ENCODE measurements around the gene NCEH1.
"Not testable (repeated sequence)": the region's sequence is repeated elsewhere in the genome, so short reads cannot be mapped to it uniquely, and the experiment has no call there.

NCEH1 gene

DNA sequence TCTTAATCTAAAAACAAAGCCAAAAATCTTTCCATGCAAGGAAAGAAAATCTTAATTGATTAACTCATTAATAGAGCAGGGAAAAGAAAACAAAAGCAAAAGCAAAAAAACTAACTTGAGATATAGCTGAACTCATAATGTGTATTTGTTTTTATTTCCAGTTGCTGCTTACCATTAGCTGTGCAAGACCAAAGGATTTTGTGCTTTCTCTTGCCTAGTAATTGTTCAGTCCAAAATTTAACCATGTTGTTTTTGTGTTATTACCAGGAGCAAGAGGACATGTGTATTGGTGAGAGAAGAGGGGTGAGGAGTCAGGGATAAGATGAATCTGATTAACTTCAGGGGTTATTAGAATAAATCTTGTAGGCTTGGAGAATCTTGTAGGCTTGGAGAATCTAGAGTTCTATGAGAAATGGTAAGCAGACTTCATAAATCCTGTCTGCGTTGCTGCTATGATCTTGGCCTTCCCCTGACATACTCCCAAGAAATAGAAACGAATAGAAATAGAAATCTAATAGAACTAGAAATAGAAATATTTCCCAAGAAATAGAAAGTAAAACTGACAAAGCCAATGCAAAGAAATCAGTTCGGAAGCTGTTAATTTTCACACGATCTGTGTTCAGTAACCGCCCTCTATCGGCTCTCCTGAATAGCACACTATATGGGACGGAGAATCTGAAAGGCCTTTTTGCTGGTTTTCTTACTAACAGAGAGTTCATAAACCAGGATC lies 115.0 kb downstream of the NCEH1 start:
- H3K4me3 ChIP-seq (ENCODE audit: low read depth, low read length), result no peak overlapping the region
- no peak for DNase-seq (ENCODE audit: low read depth)

DNA sequence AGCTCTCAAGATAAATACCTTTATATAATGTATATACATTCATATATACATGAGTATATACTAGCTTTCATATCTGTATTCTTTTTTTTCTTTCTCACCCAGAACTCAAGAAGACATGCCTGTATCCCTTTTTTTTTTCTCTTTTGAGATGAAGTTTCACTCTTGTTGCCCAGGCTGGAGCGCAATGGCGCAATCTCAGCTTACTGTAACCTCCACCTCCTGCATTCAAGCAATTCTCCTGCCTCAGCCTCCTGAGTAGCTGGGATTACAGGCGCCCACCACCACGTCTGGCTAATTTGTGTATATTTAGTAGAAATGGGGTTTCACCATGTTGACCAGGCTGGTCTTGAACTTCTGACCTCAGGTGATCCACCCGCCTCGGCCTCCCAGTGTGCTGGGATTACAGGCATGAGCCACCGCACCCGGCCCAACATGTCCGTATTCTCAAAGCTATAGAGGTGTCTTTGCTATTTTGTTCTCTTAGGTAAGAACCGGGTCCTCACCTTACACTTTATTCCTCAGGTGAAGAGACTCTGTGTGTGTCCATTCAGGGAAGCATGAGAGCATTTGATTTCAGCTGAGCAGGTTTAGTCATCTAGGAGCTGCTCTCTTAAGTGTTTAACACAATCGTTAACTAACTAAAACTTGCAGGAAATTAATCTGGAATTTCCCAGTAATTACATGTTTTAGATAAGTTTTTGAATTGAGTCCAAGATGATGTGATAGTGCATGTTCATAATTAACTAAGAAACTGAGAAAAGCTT lies 115.8 kb downstream of the NCEH1 start:
- not testable (repeated sequence) for H3K4me3 ChIP-seq (ENCODE audit: low read depth, low read length); DNase-seq (ENCODE audit: low read depth)

DNA sequence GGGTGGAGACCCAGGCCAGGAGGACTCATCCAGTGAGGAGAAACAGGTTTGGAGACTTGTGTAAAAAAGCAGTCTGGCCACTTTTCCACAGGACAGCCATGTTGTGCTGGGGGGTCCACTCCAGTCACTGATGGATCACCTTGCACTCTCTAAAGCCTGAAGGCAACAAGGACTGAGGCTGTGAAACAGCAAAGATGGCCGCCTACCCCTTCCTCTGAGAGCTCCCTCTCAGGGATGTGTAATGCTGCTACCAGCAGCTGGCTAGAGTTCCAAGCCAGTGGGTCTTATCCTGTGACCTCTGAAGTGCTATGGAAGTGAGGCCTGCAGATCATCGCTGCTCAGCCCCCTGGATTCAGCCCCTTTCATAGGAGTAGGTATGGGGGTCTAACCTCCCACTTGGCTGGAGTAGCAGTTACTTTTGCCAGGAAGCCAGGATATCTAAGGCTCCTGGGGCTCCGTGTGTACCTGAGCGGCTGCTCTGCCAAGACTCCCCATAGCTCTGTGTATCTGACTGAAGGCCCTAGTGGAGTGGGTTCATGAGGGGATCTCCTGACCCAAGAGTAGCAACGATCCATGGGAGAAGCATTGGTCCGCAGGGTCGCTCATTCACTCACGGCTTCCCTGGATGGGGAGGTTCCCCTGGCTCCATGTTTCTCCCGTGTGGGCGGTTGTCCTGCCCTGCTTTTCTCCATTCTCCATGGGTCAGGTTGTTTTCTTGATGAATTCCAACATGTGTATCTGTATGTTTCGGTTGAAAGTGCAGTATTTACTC lies 117.8 kb downstream of the NCEH1 start:
- no peak for DNase-seq (ENCODE audit: low read depth)
- no peak overlapping the region for H3K4me3 ChIP-seq (ENCODE audit: low read depth, low read length)

DNA sequence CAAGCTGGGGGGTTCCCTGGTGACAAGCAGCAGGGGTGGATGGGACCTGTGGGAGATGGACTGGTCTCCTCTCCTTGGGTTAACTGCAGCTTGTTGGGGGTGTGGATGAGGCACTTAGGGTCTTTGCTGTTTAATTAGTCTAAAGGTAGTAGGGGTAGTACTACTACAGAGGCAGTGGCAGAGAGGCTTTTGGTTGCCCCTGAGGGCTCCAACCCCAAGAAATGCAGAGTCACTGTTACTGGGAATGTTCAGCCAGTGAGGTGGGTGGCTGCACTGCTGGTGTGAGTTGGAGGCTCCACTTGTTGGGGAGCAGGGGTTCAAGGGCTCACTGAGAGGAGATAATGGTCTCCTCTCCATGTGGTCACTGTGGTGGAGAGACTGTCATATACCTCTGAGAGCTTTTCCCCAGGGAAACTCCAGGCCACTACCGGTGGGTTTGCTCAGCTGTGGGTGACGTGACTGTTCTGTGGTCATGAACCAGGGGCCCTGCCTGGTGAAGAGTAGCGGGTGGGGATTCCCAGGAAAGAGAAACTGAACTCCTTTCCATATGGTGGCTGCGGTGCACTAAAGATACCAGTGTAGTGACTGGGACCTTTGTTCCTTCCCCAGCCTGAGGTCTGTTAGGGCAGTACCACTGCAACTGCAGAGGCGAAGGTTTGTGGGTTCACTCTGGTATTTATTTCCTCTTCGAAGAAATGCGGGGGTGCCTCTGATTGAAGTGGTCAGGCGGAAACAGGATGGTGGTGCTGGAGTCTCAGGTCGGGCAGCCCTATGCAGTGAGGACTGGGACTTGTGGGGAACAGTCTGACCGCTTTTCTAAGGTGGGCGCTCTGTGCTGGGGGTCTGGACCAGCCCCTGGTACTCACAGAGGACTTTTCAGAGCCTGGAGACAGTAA lies 118.7 kb downstream of the NCEH1 start:
- no peak for DNase-seq (ENCODE audit: low read depth)
- H3K4me3 ChIP-seq (ENCODE audit: low read depth, low read length), result no peak overlapping the region

DNA sequence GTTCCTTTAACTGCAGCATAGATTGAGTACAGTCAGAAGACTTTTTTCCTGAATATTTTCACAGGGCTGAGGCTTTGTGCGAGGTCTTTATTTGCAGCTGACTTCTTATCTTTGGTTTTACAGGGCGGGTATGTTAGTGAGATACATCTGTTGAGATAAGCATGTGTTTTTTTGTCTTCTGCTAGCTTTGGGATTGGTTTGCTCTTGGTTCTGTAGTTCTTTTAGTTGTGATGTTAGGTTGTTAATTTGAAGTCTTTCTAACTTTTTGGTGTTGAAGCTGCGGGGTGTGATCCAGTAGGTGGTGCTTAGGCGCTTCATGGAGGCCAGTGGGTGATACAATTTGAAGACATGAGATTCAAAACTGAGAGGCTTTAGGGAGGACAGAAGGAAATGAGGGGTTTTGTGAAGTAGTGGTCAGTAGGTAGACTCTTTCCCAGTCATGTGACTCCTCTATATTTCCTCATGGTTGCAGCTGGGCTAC lies 119.7 kb downstream of the NCEH1 start:
- no peak overlapping the region for H3K4me3 ChIP-seq (ENCODE audit: low read depth, low read length)

DNA sequence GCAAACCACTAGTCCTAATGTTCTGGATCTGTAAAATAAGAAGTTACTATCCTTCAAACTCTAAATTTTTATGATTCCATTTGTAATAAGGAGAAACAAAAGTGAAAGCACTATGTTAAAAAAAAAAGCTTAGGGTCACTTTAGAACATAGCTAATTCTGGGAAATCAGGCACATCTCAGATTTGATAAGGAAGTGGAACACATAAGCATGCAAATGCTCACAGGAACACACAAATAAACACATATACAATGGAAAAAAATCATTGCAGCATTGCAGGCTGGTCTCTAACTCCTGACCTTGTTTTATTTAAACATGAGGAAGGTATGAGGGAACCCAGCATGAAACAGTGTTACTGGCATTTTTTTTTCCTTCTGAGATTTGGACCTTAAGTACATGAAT lies 124.4 kb downstream of the NCEH1 start:
- DNase-seq (ENCODE audit: low read depth), result no peak
- H3K4me3 ChIP-seq (ENCODE audit: low read depth, low read length), result no peak overlapping the region

More for the DNA sequence above, 119.7 kb downstream of the NCEH1 start:
- no peak for DNase-seq (ENCODE audit: low read depth)

DNA sequence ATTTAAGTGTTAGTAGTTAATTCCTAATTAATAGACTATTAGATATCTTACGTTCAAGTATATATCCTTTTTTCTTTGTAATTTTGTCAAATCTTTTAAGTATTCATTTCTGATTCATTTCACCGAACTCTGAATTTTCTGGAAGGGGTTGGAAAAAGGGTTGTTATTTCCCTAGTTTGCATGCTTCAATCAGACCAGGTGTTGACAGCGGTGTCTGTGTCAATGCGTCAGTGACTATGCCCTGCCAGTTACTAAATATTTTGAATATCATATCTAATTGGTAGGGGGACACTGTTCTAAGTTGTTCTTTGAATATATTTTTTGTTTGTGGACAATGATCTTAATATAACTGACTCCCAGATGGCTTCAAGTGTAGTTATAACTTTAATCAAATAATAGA lies 124.9 kb downstream of the NCEH1 start:
- no peak for DNase-seq (ENCODE audit: low read depth)
- no peak overlapping the region for H3K4me3 ChIP-seq (ENCODE audit: low read depth, low read length)

DNA sequence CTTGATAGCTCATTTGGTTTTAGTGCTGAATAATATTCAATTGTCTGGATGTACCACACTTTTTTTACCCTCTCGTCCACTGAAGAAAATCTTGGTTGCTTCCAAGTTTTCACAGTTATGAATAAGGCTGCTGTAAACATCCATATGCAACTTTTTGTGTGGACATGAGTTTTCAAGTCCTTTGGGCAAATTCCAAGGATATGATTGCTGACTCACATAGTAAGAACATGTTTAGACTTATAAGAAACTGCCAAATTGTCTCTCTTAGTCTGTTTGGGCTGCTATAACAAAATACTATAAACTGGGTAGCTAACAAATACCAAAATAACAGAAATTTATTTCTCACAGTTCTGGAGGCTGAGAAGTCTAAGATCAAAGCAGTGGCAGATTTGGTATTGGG lies 128.2 kb downstream of the NCEH1 start:
- DNase-seq (ENCODE audit: low read depth), result no peak

DNA sequence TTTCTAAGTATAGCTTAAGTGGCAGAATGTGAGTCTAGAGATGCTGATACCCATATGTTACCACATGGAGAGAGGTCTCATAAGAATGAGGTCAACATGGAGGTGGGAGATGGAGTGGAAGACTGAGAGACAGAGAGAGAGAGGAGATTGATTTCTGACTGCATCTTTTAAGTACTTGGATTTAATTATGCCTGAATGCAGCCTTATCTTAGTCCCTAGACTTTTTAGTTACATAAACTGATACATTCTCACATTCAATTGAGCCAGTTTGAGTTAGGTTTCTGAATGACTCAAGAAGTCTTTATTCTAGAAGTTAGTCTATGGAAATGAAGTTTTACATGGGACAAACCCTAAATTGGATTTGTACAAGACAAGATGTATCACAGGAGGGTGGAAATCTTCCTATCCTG lies 129.1 kb downstream of the NCEH1 start:
- DNase-seq (ENCODE audit: low read depth), result no peak
- no peak overlapping the region for H3K4me3 ChIP-seq (ENCODE audit: low read depth, low read length)

More for the DNA sequence above, 128.2 kb downstream of the NCEH1 start:
- no peak overlapping the region for H3K4me3 ChIP-seq (ENCODE audit: low read depth, low read length)

DNA sequence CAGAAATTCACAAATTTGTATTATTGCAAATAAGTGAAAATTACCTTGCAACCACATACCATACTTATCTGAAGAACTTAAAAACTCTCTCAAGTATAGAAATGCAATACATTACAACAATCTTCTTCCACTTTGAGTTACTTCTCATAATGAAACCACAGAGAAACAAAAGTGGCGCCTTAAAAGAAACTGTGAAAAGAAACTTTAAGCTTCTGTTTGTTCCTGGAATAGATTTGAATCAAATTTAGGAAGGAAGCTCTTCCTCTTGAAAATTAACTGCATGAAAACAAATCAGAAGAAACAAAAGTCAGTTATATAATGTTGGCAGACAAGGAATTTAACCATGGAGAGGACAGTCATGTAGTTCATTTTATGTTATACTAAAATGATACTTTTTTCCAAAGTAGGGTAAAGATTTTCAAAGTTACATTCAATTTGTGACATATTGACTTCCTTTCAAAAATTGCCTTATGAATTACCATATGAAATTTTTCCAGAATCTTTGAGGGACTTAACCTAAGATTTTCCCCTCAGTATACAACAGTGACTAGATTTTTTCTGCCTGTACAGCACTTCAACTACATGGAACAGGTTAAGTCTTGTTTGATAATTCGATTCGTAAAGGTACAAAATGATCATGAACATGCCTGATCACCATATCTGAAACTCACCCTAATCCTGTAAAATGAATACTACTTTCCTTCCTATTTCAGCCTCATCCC lies 130.0 kb downstream of the NCEH1 start:
- H3K4me3 ChIP-seq (ENCODE audit: low read depth, low read length), result no peak overlapping the region
- no peak for DNase-seq (ENCODE audit: low read depth)

Measured in skeletal muscle cell (primary cell).